Liver (tissue), 9 donors: Measurements from ENCODE around the gene PRSS8. TPM values are rescaled to one million over a fixed set of nuclear protein-coding genes. Genes with fewer than 3 reads are reported as not detected.
"Not testable (repeated sequence)": the region's sequence is repeated elsewhere in the genome, so short reads cannot be mapped to it uniquely, and the experiment has no call there.

Experiments
- DNase-seq: peaks from one replicate; pipeline ENCODE4 v3.0.0-alpha.2; 2017; ENCODE audit warnings: low spot score
- H3K27ac ChIP-seq, 2 donors: one replicate each; pipeline ENCODE4 v1.7.0; 2013; ENCODE audit warnings: inconsistent platforms in 2 of 2, low read length in 2 of 2, control low read depth in 1 of 2, low read depth in 1 of 2, mild to moderate bottlenecking in 1 of 2
- H3K27me3 ChIP-seq, 4 donors: one replicate each; pipeline versions ENCODE4 v1.6.1 to v1.7.0; 2013; ENCODE audit warnings: low read length in 3 of 4, inconsistent platforms in 1 of 4, mild to moderate bottlenecking in 1 of 4, moderate library complexity in 1 of 4; ENCODE audit not compliant: control insufficient read depth in 4 of 4, insufficient read depth in 4 of 4
- H3K36me3 ChIP-seq, 4 donors: one replicate each; pipeline versions ENCODE4 v1.6.1 to v1.7.0; 2013; ENCODE audit warnings: low read length in 3 of 4, mild to moderate bottlenecking in 3 of 4, low read depth in 1 of 4, moderate library complexity in 1 of 4; ENCODE audit not compliant: control insufficient read depth in 4 of 4, insufficient read depth in 3 of 4
- H3K4me1 ChIP-seq, 4 donors: one replicate each; pipeline versions ENCODE4 v1.6.1 to v1.7.0; 2013; ENCODE audit warnings: low read length in 3 of 4, mild to moderate bottlenecking in 3 of 4, moderate library complexity in 1 of 4; ENCODE audit not compliant: control insufficient read depth in 4 of 4, insufficient read depth in 4 of 4
- H3K4me3 ChIP-seq, 3 donors: one replicate each; pipeline versions ENCODE4 v1.6.1 to v1.7.0; 2013; ENCODE audit warnings: low read length in 3 of 3, control low read depth in 1 of 3, low read depth in 1 of 3, mild to moderate bottlenecking in 1 of 3
- H3K9ac ChIP-seq, 2 donors: one replicate each; pipeline ENCODE4 v1.7.0; 2013; ENCODE audit warnings: low read length in 2 of 2, mild to moderate bottlenecking in 2 of 2, moderate library complexity in 2 of 2, control low read depth in 1 of 2, low read depth in 1 of 2
- H3K9me3 ChIP-seq, 4 donors: one replicate each; pipeline versions ENCODE4 v1.6.1 to v1.7.0; 2013; ENCODE audit warnings: low read length in 3 of 4; ENCODE audit not compliant: control insufficient read depth in 4 of 4
- EGR1 ChIP-seq, 2 donors: IDR thresholded peaks; 2 replicates each; pipeline ENCODE4 v1.6.1; 2016 to 2018; ENCODE audit warnings: antibody characterized with exemption in 2 of 2, low read depth in 2 of 2
- FOXA1 ChIP-seq: IDR thresholded peaks from 2 replicates; pipeline ENCODE4 v1.6.1; 2016; ENCODE audit warnings: antibody characterized with exemption
- FOXA2 ChIP-seq: IDR thresholded peaks from 2 replicates; pipeline ENCODE4 v1.6.1; 2016; ENCODE audit warnings: antibody characterized with exemption
- GABPA ChIP-seq, 2 donors: IDR thresholded peaks in 1 of 2; conservative IDR thresholded peaks in 1 of 2; 2 replicates each; pipeline ENCODE4 v1.6.1; 2016; ENCODE audit warnings: antibody characterized with exemption in 2 of 2, mild to moderate bottlenecking in 1 of 2, moderate library complexity in 1 of 2
- HNF4A ChIP-seq, 2 donors: conservative IDR thresholded peaks; 2 replicates each; pipeline ENCODE4 v1.6.1; 2016; ENCODE audit warnings: antibody characterized with exemption in 2 of 2, mild to moderate bottlenecking in 2 of 2
- HNF4G ChIP-seq: IDR thresholded peaks from 2 replicates; pipeline ENCODE4 v1.6.1; 2016; ENCODE audit warnings: antibody characterized with exemption
- JUND ChIP-seq, 2 donors: IDR thresholded peaks; 2 replicates each; pipeline ENCODE4 v1.6.1; 2016; ENCODE audit warnings: antibody characterized with exemption in 2 of 2
- NR2F2 ChIP-seq: IDR thresholded peaks from 2 replicates; pipeline ENCODE4 v1.6.1; 2016; ENCODE audit warnings: antibody characterized with exemption
- RAD21 ChIP-seq, 2 donors: IDR thresholded peaks; 2 replicates each; pipeline ENCODE4 v1.6.1; 2016; ENCODE audit warnings: antibody characterized with exemption in 2 of 2, mild to moderate bottlenecking in 2 of 2
- RXRA ChIP-seq, 2 donors: IDR thresholded peaks; 2 replicates each; pipeline ENCODE4 v1.6.1; 2017 to 2018; ENCODE audit warnings: antibody characterized with exemption in 2 of 2, mild to moderate bottlenecking in 1 of 2
- SP1 ChIP-seq: IDR thresholded peaks from 2 replicates; pipeline ENCODE4 v1.6.1; 2018; ENCODE audit warnings: antibody characterized with exemption, mild to moderate bottlenecking
- TAF1 ChIP-seq: conservative IDR thresholded peaks from 2 replicates; pipeline ENCODE4 v1.6.1; 2016; ENCODE audit warnings: antibody characterized with exemption, mild to moderate bottlenecking
- YY1 ChIP-seq: IDR thresholded peaks from 2 replicates; pipeline ENCODE4 v1.6.1; 2016; ENCODE audit warnings: antibody characterized with exemption, mild to moderate bottlenecking
- WGBS: extraction: QIAGEN DNeasy Blood & Tissue Kit; methylation state at CpG from one replicate; pipeline ENCODE4 v1.1.7; 2013; 5-methylcytosine and 5-hydroxymethylcytosine counted together
- polyA plus RNA-seq, 2 donors: library from polyadenylated mRNA; stranded (reverse) in 1 of 2; unstranded in 1 of 2; fragments of 200-250 nt in 1 of 2; fragments of >200 nt in 1 of 2; fragmentation: Nextera tagmentation in 1 of 2; extraction: Ambion mirVana in 1 of 2; gene quantifications; one replicate each; pipeline versions ENCODE4 v1.2.1 to v1.2.3, GENCODE V29; 2013 to 2015
- total RNA-seq, 2 donors: library from RNA; depleted of rRNA; stranded (reverse); fragments of >200 nt; gene quantifications; one replicate each; pipeline ENCODE4 v1.2.3, GENCODE V29; 2014
- TF ChIP-seq, protein P1 (sequence below): fragments of 150-350 bp; IDR thresholded peaks from 2 replicates; pipeline ENCODE4 v1.5.1; 2017; ENCODE audit warnings: improper control_type of control experiment, low read depth, low read length; ENCODE audit not compliant: missing input control
- TF ChIP-seq, protein P2 (sequence below): IDR thresholded peaks from 2 replicates; pipeline ENCODE4 v1.6.1; 2016; ENCODE audit warnings: antibody characterized with exemption
- TF ChIP-seq, protein P3 (sequence below): IDR thresholded peaks from 2 replicates; pipeline ENCODE4 v1.6.1; 2016; ENCODE audit warnings: antibody characterized with exemption, mild to moderate bottlenecking
- donor health status: healthy.
- donor health status: healthy.
- donor health status: healthy.
- donor health status: healthy.
- donor health status: healthy.

PRSS8 gene
- total and polyA plus RNA-seq, 4 donors, result 1.1 to 50.1 (median 8.4) TPM

DNA sequence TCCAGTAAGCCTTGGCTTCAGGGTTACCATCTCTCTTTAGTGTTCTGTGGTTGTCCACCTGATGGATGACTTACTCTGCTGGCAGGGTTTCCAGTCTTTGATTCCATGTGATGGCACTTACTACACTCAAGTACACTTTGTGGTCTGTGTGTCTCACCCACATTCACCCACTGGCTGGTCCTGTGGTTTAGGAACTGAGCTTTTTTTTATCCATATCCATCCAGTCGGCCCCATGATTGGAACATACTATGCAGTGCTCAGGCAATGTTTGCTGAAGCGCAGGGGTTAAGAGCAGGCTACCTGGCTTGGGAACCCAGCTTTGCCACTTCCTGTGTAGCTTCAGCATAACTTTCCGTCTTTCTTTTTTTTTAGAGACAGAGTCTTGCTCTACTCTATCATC, 41.6 kb upstream of the PRSS8 start (continued):
- TF ChIP-seq, protein P1, sequence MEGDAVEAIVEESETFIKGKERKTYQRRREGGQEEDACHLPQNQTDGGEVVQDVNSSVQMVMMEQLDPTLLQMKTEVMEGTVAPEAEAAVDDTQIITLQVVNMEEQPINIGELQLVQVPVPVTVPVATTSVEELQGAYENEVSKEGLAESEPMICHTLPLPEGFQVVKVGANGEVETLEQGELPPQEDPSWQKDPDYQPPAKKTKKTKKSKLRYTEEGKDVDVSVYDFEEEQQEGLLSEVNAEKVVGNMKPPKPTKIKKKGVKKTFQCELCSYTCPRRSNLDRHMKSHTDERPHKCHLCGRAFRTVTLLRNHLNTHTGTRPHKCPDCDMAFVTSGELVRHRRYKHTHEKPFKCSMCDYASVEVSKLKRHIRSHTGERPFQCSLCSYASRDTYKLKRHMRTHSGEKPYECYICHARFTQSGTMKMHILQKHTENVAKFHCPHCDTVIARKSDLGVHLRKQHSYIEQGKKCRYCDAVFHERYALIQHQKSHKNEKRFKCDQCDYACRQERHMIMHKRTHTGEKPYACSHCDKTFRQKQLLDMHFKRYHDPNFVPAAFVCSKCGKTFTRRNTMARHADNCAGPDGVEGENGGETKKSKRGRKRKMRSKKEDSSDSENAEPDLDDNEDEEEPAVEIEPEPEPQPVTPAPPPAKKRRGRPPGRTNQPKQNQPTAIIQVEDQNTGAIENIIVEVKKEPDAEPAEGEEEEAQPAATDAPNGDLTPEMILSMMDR, result no peak
- no peak for TF ChIP-seq SP1

DNA sequence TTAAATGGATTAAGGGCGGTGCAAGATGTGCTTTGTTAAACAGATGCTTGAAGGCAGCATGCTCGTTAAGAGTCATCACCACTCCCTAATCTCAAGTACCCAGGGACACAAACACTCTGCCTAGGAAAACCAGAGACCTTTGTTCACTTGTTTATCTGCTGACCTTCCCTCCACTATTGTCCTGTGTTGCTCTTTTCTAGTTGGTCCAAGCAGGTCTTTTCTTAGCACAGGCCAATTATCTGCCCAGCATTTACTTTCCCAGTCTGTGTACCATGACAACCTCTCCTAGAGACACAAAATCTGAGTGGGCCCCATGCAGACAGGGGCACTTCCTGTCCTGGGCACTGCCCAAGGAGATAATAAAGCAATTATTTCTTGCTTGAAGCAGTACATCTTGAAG, 34.5 kb upstream of the PRSS8 start:
- not testable (repeated sequence) for H3K4me3 ChIP-seq, H3K36me3 ChIP-seq, H3K9ac ChIP-seq, H3K4me1 ChIP-seq, H3K27ac ChIP-seq, DNase-seq, H3K27me3 ChIP-seq, H3K9me3 ChIP-seq
- WGBS, result no CpG with 5 or more reads among the region's 2 CpGs

DNA sequence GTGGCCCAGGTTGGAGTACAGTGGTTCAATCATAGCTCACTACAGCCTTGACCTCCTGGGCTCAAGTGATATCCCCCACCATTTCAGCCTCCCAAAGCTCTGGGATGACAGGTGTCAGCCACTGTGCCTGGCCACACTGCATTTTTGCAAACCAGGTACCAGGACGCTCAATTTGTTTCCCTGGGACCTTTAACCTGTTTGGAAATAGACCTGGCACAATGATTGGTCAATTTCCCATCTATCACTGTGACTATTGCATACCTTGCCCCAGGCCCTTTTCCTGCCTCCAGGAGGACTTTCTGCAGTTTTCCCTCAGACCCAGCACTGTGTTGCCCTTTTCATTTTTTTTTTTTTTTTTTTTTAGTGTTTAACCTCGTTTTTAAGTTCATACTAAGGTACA, 33.3 kb upstream of the PRSS8 start:
- Histone ChIP-seq H3K9me3 (no peaks in the 10 kb centered on the region), H3K27me3 (no peaks in the 10 kb centered on the region), H3K9ac (no peak overlapping the region), H3K4me3 (no peak overlapping the region), H3K27ac (no peak overlapping the region), H3K36me3 (no peaks in the 10 kb centered on the region), H3K4me1 (no peaks in the 10 kb centered on the region)
- no peak for DNase-seq
- TF ChIP-seq RAD21 (IDR thresholded peaks at IDR 0.05) (no peak), JUND (IDR thresholded peaks at IDR 0.05) (no peak), NR2F2 (peak; percentile 24), EGR1 (IDR thresholded peaks at IDR 0.05; ENCODE audit: low read depth in 2 of 2) (no peak), YY1 (no peak), TAF1 (no peak), GABPA (IDR thresholded peaks at IDR 0.05 in 1 of 2, conservative IDR thresholded peaks at IDR 0.05 in 1 of 2) (no peak), FOXA2 (no peak), HNF4A (conservative IDR thresholded peaks at IDR 0.05) (peak; percentile 26 to 28), RXRA (IDR thresholded peaks at IDR 0.05) (no peak), FOXA1 (no peak), HNF4G (no peak)
- TF ChIP-seq, protein P2, sequence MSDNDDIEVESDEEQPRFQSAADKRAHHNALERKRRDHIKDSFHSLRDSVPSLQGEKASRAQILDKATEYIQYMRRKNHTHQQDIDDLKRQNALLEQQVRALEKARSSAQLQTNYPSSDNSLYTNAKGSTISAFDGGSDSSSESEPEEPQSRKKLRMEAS, result no peak
- TF ChIP-seq, protein P1, result no peak
- TF ChIP-seq, protein P3, sequence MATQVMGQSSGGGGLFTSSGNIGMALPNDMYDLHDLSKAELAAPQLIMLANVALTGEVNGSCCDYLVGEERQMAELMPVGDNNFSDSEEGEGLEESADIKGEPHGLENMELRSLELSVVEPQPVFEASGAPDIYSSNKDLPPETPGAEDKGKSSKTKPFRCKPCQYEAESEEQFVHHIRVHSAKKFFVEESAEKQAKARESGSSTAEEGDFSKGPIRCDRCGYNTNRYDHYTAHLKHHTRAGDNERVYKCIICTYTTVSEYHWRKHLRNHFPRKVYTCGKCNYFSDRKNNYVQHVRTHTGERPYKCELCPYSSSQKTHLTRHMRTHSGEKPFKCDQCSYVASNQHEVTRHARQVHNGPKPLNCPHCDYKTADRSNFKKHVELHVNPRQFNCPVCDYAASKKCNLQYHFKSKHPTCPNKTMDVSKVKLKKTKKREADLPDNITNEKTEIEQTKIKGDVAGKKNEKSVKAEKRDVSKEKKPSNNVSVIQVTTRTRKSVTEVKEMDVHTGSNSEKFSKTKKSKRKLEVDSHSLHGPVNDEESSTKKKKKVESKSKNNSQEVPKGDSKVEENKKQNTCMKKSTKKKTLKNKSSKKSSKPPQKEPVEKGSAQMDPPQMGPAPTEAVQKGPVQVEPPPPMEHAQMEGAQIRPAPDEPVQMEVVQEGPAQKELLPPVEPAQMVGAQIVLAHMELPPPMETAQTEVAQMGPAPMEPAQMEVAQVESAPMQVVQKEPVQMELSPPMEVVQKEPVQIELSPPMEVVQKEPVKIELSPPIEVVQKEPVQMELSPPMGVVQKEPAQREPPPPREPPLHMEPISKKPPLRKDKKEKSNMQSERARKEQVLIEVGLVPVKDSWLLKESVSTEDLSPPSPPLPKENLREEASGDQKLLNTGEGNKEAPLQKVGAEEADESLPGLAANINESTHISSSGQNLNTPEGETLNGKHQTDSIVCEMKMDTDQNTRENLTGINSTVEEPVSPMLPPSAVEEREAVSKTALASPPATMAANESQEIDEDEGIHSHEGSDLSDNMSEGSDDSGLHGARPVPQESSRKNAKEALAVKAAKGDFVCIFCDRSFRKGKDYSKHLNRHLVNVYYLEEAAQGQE, result no peak
- 41% methylated on average over 2 of the region's 2 CpGs for WGBS
